Renal cortex interstitium (tissue), 11 donors: Measurements from ENCODE around the gene MDC1. TPM values are rescaled to one million over a fixed set of nuclear protein-coding genes. Genes with fewer than 3 reads are reported as not detected.

ENCODE experiments used
- DNase-seq, 11 donors: peaks; one replicate each; pipeline ENCODE4 v3.0.0-alpha.2; 2013; ENCODE audit warnings: low read depth in 9 of 11, low spot score in 4 of 11; ENCODE audit errors: extremely low read depth in 1 of 11
- polyA plus RNA-seq, 3 donors: library from polyadenylated mRNA; unstranded; fragments of 120-200 nt; gene quantifications; one replicate each; pipeline ENCODE4 v1.2.1, GENCODE V29; 2013; ENCODE audit not compliant: insufficient read length in 3 of 3

MDC1 gene
- polyA plus RNA-seq, 3 donors, result 46.4 to 51.0 (median 48.0) TPM

GRCh38 chr6:30687659-30688431 lies 29.2 kb downstream of the MDC1 start:
- DNase-seq, result no peak

GRCh38 chr6:30686908-30687658 lies 30.0 kb downstream of the MDC1 start:
- peak in 9 of 11 donors; percentile 76 to 88 (median 84) for DNase-seq

GRCh38 chr6:30686009-30686907 lies 30.8 kb downstream of the MDC1 start, which contains the start of gene PPP1R18:
PPP1R18 (minus strand) TSS chr6:30686645; CDS start chr6:30686018, 627 bp downstream.
- peak in 1 of 11 donors; percentile 56 for DNase-seq

GRCh38 chr6:30685157-30686008 lies 31.7 kb downstream of the MDC1 start:
- DNase-seq, result no peak

- no peak for DNase-seq
Observed at GRCh38 chr6:30684386-30685156, 32.5 kb downstream of the MDC1 start.

GRCh38 chr6:30683980-30684338 lies 33.1 kb downstream of the MDC1 start:
- DNase-seq, result no peak

- no peak for DNase-seq
Observed at GRCh38 chr6:30683183-30683979, 33.7 kb downstream of the MDC1 start.

- no peak for DNase-seq
Observed at GRCh38 chr6:30682143-30683117, 34.7 kb downstream of the MDC1 start.

GRCh38 chr6:30681766-30682142 lies 35.3 kb downstream of the MDC1 start:
- no peak for DNase-seq

- no peak for DNase-seq
Observed at GRCh38 chr6:30679765-30680535, 37.1 kb downstream of the MDC1 start.

- DNase-seq, result peak in 5 of 11 donors; percentile 59 to 78 (median 74)
Observed at GRCh38 chr6:30678964-30679726, 37.9 kb downstream of the MDC1 start.

- DNase-seq, result no peak
Observed at GRCh38 chr6:30676660-30677285, 40.3 kb downstream of the MDC1 start.

- DNase-seq, result peak; percentile 95 to 98 (median 97)
Observed at GRCh38 chr6:30672445-30673253, 44.4 kb downstream of the MDC1 start, which contains the start of gene DHX16. DHX16 (minus strand) TSS chr6:30673006; CDS start chr6:30672841, 165 bp downstream.
